ENCODE measurements around the gene AGAP1. TPM values are rescaled to one million over a fixed set of nuclear protein-coding genes. Genes with fewer than 3 reads are reported as not detected.

The AGAP1 gene
- total RNA-seq, 1 donor from 2014 or later, result 43.8 TPM

- Mint-ChIP-seq H3K27me3 (ENCODE audit: unreplicated experiment) (no peaks in the 10 kb centered on the region), H3K36me3 (ENCODE audit: unreplicated experiment) (no peaks in the 10 kb centered on the region), H3K4me3 (ENCODE audit: unreplicated experiment) (no peak overlapping the region), H3K4me1 (ENCODE audit: unreplicated experiment) (peaks cover 45% of the 10 kb centered on the region), H3K9me3 (ENCODE audit: unreplicated experiment) (no peaks in the 10 kb centered on the region), H3K27ac (ENCODE audit: unreplicated experiment) (peak overlapping the region; percentile 43)
- DNase-seq (ENCODE audit: extremely low spot score, unreplicated experiment), result no peak
- TF ChIP-seq, protein P1, sequence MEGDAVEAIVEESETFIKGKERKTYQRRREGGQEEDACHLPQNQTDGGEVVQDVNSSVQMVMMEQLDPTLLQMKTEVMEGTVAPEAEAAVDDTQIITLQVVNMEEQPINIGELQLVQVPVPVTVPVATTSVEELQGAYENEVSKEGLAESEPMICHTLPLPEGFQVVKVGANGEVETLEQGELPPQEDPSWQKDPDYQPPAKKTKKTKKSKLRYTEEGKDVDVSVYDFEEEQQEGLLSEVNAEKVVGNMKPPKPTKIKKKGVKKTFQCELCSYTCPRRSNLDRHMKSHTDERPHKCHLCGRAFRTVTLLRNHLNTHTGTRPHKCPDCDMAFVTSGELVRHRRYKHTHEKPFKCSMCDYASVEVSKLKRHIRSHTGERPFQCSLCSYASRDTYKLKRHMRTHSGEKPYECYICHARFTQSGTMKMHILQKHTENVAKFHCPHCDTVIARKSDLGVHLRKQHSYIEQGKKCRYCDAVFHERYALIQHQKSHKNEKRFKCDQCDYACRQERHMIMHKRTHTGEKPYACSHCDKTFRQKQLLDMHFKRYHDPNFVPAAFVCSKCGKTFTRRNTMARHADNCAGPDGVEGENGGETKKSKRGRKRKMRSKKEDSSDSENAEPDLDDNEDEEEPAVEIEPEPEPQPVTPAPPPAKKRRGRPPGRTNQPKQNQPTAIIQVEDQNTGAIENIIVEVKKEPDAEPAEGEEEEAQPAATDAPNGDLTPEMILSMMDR (IDR thresholded peaks at IDR 0.05), result no peak
Observed at GRCh38 chr2:235639885-235640284, 146.0 kb downstream of the AGAP1 start.

DNA sequence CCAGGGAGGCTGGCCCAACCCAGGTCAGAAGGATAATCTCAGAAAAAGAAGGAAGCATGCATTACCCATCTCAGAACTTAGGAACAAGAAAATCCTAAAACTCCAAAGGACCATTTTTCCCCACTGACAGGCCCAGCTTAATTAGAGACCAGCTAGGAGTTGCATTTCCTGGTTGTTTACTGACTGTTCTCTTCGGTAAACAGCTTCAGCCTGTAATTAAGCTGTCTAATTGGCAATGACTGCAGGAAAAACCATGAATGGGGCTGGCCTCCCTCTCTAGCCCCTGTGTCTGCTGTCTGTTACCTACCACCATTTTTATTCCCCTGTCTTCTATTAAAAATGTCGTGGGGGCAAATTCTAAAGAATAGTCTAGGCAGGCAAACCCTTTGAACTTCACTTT is 146.5 kb downstream of the AGAP1 start:
- Mint-ChIP-seq H3K27me3 (ENCODE audit: unreplicated experiment) (no peaks in the 10 kb centered on the region), H3K9me3 (ENCODE audit: unreplicated experiment) (no peaks in the 10 kb centered on the region), H3K27ac (ENCODE audit: unreplicated experiment) (peak overlapping the region; percentile 40), H3K4me3 (ENCODE audit: unreplicated experiment) (no peak overlapping the region), H3K4me1 (ENCODE audit: unreplicated experiment) (peaks cover 40% of the 10 kb centered on the region), H3K36me3 (ENCODE audit: unreplicated experiment) (no peaks in the 10 kb centered on the region)
- TF ChIP-seq, protein P1 (IDR thresholded peaks at IDR 0.05), result no peak
- DNase-seq (ENCODE audit: extremely low spot score, unreplicated experiment), result no peak

DNA sequence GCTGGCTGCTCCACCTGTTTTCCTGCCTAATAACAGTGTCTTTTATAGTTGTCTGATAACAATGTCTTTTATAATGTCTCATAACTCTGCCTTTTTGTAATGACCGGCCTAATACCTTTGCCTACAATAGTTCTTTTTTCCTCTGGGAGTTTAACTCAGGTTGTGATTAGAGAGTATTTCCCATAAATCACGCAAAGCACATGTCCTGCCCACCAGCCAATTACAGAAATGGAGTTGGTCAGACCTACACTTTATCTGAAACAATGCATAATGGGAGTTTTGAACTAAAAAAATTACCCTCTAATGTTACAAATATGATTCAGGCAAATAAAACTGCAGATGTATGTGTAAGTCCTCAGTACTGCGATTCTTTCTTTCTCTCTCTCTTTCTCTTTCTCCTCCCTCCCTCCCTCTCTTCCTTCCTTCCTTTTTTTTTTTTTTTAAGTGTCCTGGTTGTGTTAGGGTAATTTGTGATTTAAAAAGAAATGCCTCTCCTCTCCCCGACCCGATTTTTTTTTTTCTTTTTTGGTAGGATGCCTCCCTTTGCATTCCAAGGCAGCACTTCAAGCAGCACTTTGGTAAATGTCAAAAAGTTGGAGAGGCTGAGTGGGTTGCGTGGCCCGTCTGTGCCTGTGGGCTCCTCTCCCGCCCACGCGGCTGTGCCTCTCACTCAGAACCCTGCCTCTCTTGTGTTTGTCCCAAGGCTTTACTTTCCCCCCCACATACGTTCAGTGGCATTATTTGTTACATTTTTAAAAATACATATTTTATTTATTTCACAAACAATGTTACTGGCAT is 147.3 kb downstream of the AGAP1 start:
- H3K9me3 Mint-ChIP-seq (ENCODE audit: unreplicated experiment), result no peaks in the 10 kb centered on the region
- H3K4me1 Mint-ChIP-seq (ENCODE audit: unreplicated experiment), result peaks cover 38% of the 10 kb centered on the region
- no peaks in the 10 kb centered on the region for H3K36me3 Mint-ChIP-seq (ENCODE audit: unreplicated experiment)
- no peaks in the 10 kb centered on the region for H3K27me3 Mint-ChIP-seq (ENCODE audit: unreplicated experiment)
- H3K4me3 Mint-ChIP-seq (ENCODE audit: unreplicated experiment), result peak overlapping the region; percentile 1
- no peak overlapping the region for H3K27ac Mint-ChIP-seq (ENCODE audit: unreplicated experiment)
- TF ChIP-seq, protein P1 (IDR thresholded peaks at IDR 0.05), result no peak
- DNase-seq (ENCODE audit: extremely low spot score, unreplicated experiment), result no peak

- Mint-ChIP-seq H3K36me3 (ENCODE audit: unreplicated experiment) (no peaks in the 10 kb centered on the region), H3K27me3 (ENCODE audit: unreplicated experiment) (no peaks in the 10 kb centered on the region), H3K4me3 (ENCODE audit: unreplicated experiment) (no peak overlapping the region), H3K9me3 (ENCODE audit: unreplicated experiment) (no peaks in the 10 kb centered on the region), H3K4me1 (ENCODE audit: unreplicated experiment) (peaks cover 38% of the 10 kb centered on the region), H3K27ac (ENCODE audit: unreplicated experiment) (peak overlapping the region; percentile 72)
- no peak for DNase-seq (ENCODE audit: extremely low spot score, unreplicated experiment)
- TF ChIP-seq, protein P1 (IDR thresholded peaks at IDR 0.05), result no peak
Observed at GRCh38 chr2:235641956-235642355, 148.1 kb downstream of the AGAP1 start.

DNA sequence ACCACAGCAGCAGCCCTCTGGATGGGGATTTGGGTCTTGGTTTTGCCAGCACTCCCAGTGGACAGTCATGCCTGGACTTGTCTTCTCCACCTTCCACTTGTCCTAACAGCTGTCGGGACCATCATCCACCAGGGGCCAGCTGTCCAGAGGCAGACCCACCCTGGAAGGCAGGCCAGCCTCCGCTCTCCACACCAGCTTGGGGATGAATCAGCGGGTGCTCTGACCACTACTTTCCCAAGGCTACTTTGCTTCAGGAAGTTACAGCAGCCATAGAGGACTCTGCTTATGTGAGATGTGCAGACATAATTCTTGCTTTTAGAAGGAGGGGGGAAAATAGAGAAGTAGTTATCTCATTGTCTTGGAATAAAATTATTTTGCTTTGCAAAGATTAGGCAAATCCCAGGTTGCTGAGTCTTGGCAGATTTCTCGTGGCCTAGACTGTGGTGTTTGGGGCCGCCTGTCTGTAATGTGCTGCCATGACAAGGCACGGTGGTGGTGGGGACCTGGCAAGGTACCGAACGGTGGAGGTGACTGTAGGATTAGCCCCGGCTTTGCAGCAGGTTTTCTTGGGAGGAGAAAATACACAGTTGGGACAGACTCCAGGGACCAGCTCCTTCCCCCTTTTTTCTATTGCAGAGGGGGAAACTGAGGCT is 148.7 kb downstream of the AGAP1 start:
- DNase-seq (ENCODE audit: extremely low spot score, unreplicated experiment), result no peak
- peaks cover 38% of the 10 kb centered on the region for H3K4me1 Mint-ChIP-seq (ENCODE audit: unreplicated experiment)
- TF ChIP-seq, protein P1 (IDR thresholded peaks at IDR 0.05), result peak; percentile 24
- H3K27me3 Mint-ChIP-seq (ENCODE audit: unreplicated experiment), result no peaks in the 10 kb centered on the region
- H3K4me3 Mint-ChIP-seq (ENCODE audit: unreplicated experiment), result no peak overlapping the region
- H3K27ac Mint-ChIP-seq (ENCODE audit: unreplicated experiment), result peak overlapping the region; percentile 72
- H3K9me3 Mint-ChIP-seq (ENCODE audit: unreplicated experiment), result no peaks in the 10 kb centered on the region
- no peaks in the 10 kb centered on the region for H3K36me3 Mint-ChIP-seq (ENCODE audit: unreplicated experiment)

Data from osteocyte (in vitro differentiated cells).